Gastroesophageal sphincter (tissue), 3 donors: Measurements from ENCODE around the gene MPRIP.

ENCODE experiments used
- POLR2A ChIP-seq, 2 donors: fragments of 450-650 bp; IDR thresholded peaks; one replicate each; pipeline ENCODE4 v1.6.1; 2017; ENCODE audit warnings: antibody characterized with exemption in 2 of 2, mild to moderate bottlenecking in 2 of 2, moderate library complexity in 1 of 2
- POLR2AphosphoS5 ChIP-seq: sonication (generic); formaldehyde crosslinking; IDR thresholded peaks from one replicate; pipeline ENCODE4 v1.6.1; 2017; ENCODE audit warnings: antibody characterized with exemption
- TF ChIP-seq, protein P1 (sequence below), 4 experiments: fragments of 200-600 bp in 2 of 4; fragments of 450-650 bp in 2 of 4; sonication (generic) in 1 of 4; IDR thresholded peaks; one replicate each; pipeline ENCODE4 v1.5.1; 2017 to 2019; ENCODE audit warnings: antibody characterized with exemption in 4 of 4, mild to moderate bottlenecking in 2 of 4, moderate library complexity in 2 of 4

GRCh38 chr17:17168401-17168800 lies 126.1 kb downstream of the MPRIP start:
- TF ChIP-seq POLR2AphosphoS5, result no peak
- TF ChIP-seq, protein P1, sequence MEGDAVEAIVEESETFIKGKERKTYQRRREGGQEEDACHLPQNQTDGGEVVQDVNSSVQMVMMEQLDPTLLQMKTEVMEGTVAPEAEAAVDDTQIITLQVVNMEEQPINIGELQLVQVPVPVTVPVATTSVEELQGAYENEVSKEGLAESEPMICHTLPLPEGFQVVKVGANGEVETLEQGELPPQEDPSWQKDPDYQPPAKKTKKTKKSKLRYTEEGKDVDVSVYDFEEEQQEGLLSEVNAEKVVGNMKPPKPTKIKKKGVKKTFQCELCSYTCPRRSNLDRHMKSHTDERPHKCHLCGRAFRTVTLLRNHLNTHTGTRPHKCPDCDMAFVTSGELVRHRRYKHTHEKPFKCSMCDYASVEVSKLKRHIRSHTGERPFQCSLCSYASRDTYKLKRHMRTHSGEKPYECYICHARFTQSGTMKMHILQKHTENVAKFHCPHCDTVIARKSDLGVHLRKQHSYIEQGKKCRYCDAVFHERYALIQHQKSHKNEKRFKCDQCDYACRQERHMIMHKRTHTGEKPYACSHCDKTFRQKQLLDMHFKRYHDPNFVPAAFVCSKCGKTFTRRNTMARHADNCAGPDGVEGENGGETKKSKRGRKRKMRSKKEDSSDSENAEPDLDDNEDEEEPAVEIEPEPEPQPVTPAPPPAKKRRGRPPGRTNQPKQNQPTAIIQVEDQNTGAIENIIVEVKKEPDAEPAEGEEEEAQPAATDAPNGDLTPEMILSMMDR (IDR thresholded peaks at IDR 0.05), result no peak
- TF ChIP-seq POLR2A (IDR thresholded peaks at IDR 0.05), result no peak
